ENCODE results near the gene STK17A. TPM values are rescaled to one million over a fixed set of nuclear protein-coding genes. Genes with fewer than 3 reads are reported as not detected.
"Not testable (repeated sequence)": the region's sequence is repeated elsewhere in the genome, so short reads cannot be mapped to it uniquely, and the experiment has no call there.

The STK17A gene
- total and polyA plus RNA-seq, 3 experiments from 2014 or later, result 45.5 to 270 (median 45.8) TPM

DNA sequence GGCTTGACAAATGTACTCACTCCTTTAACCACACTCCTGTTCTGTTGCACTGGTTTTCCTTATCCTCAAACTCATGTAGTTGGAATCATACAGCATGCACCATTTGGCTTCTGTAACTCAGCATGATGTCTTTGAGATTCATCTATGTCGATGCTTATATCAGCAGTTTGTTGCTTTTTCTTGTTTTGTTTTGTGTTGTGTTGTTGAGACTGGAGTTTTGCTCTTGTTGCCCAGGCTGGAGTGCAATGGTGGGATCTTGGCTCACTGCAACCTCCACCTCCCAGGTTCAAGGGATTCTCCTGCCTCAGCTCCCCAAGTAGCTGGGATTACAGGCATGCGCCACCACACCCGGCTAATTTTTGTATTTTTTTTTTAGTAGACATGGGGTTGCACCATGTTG, 44.9 kb downstream of the STK17A start:
- H3K4me1 Mint-ChIP-seq, result peaks cover 0 to 100% (median 91%) of the 10 kb centered on the region in 3 donors
- CTCF ChIA-PET, result interaction anchor here (1.0 to 4.0 kb wide), 2 partner anchors 44 to 72 kb away, joined by 3 to 44 read pairs; partner anchors contain the start of gene STK17A
- not testable (repeated sequence) for H3K27me3 ChIP-seq (ENCODE audit: insufficient read depth, low read length, poor library complexity, severe bottlenecking); H3K4me3 ChIP-seq (ENCODE audit: low read length); H3K27ac ChIP-seq (ENCODE audit: low read depth, low read length); H3K9me3 Mint-ChIP-seq; H3K27me3 Mint-ChIP-seq; H3K9me3 ChIP-seq (ENCODE audit: low read length); DNase-seq
- POLR2A ChIA-PET, result interaction anchor here (0.9 to 1.3 kb wide), 2 partner anchors 21 to 72 kb away, joined by 3 to 6 read pairs; no protein-coding TSS in a partner anchor
- peaks cover 94% of the 10 kb centered on the region for H3K4me1 ChIP-seq (ENCODE audit: insufficient read depth, low read length)
- peaks cover 22 to 87% (median 37%) of the 10 kb centered on the region in 3 donors for H3K36me3 Mint-ChIP-seq
- H3K4me3 Mint-ChIP-seq, result peak overlapping the region in 4 of 7 donors; percentile 3 to 48 (median 26)
- H3K27ac Mint-ChIP-seq, result peak overlapping the region in 7 of 8 donors; percentile 53 to 92 (median 83)
- peaks cover 27% of the 10 kb centered on the region for H3K36me3 ChIP-seq (ENCODE audit: insufficient read depth, low read length)

- no peaks in the 10 kb centered on the region for H3K9me3 ChIP-seq (ENCODE audit: low read length)
- Mint-ChIP-seq H3K9me3 (peaks cover 0 to 2% (median 0%) of the 10 kb centered on the region in 5 donors), H3K36me3 (peaks cover 22 to 89% (median 37%) of the 10 kb centered on the region in 3 donors), H3K4me3 (peak overlapping the region in 3 of 7 donors; percentile 33 to 70 (median 45)), H3K4me1 (peaks cover 0 to 100% (median 91%) of the 10 kb centered on the region in 3 donors), H3K27me3 (peaks cover 0 to 4% of the 10 kb centered on the region in 2 donors), H3K27ac (peak overlapping the region in 7 of 8 donors; percentile 62 to 94 (median 88))
- H3K4me1 ChIP-seq (ENCODE audit: insufficient read depth, low read length), result peaks cover 94% of the 10 kb centered on the region
- no peaks in the 10 kb centered on the region for H3K27me3 ChIP-seq (ENCODE audit: insufficient read depth, low read length, poor library complexity, severe bottlenecking)
- no peak overlapping the region for H3K27ac ChIP-seq (ENCODE audit: low read depth, low read length)
- POLR2A ChIA-PET, result interaction anchor here (0.6 to 1.3 kb wide), 5 partner anchors 17 to 71 kb away, joined by 3 to 6 read pairs (median 3); partner anchors contain the start of gene STK17A
- DNase-seq, result no peak
- H3K4me3 ChIP-seq (ENCODE audit: low read length), result no peak overlapping the region
- H3K36me3 ChIP-seq (ENCODE audit: insufficient read depth, low read length), result peaks cover 27% of the 10 kb centered on the region
- CTCF ChIA-PET, result interaction anchor here (0.7 to 4.0 kb wide), 4 partner anchors 10 to 71 kb away, joined by 3 to 44 read pairs (median 4); partner anchors contain the start of gene STK17A
These were observed 45.5 kb downstream of the STK17A start for GRCh38 chr7:43628431-43628830.

DNA sequence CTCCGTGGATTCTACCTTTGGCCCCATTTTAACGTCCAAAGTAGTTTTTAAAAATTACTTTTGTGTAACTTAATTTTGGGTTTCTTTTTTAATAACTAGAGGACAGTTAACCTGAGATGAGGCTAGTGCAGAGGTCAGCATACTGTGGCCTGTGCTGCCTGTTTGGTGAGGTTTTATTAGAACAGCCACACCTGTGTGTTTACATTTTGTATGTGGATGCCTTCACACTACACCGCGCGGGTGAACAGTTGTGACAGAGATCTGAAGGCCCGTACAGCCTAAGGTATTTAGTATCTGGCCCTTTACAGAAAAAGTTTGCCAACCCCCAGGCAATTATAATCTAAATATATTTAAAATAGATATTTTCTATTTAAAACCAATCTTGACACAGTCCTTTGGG, 46.9 kb downstream of the STK17A start:
- Mint-ChIP-seq H3K4me1 (peaks cover 3 to 100% (median 91%) of the 10 kb centered on the region in 3 donors), H3K9me3 (peaks cover 0 to 2% (median 0%) of the 10 kb centered on the region in 5 donors), H3K4me3 (peak overlapping the region in 6 of 7 donors; percentile 27 to 70 (median 39)), H3K36me3 (peaks cover 31 to 91% (median 34%) of the 10 kb centered on the region in 3 donors), H3K27ac (peak overlapping the region in 7 of 8 donors; percentile 25 to 94 (median 88)), H3K27me3 (peaks cover 0 to 4% of the 10 kb centered on the region in 2 donors)
- ChIA-PET POLR2A (interaction anchor here (0.8 to 1.7 kb wide), 3 partner anchors 10 to 47 kb away, joined by 3 to 6 read pairs (median 5); partner anchors contain the start of gene STK17A), CTCF (interaction anchor here (0.8 to 2.1 kb wide), 5 partner anchors 9 to 70 kb away, joined by 3 to 12 read pairs (median 4); partner anchors contain the start of gene STK17A)
- no peak overlapping the region for H3K4me3 ChIP-seq (ENCODE audit: low read length)
- H3K4me1 ChIP-seq (ENCODE audit: insufficient read depth, low read length), result peaks cover 95% of the 10 kb centered on the region
- no peak for DNase-seq
- no peak overlapping the region for H3K27ac ChIP-seq (ENCODE audit: low read depth, low read length)
- H3K27me3 ChIP-seq (ENCODE audit: insufficient read depth, low read length, poor library complexity, severe bottlenecking), result no peaks in the 10 kb centered on the region
- no peaks in the 10 kb centered on the region for H3K9me3 ChIP-seq (ENCODE audit: low read length)
- H3K36me3 ChIP-seq (ENCODE audit: insufficient read depth, low read length), result peaks cover 17% of the 10 kb centered on the region

GRCh38 chr7:43630482-43630881, 47.6 kb downstream of the STK17A start:
- peaks cover 0 to 3% of the 10 kb centered on the region in 2 donors for H3K27me3 Mint-ChIP-seq
- no peaks in the 10 kb centered on the region for H3K9me3 ChIP-seq (ENCODE audit: low read length)
- DNase-seq, result no peak
- no peaks in the 10 kb centered on the region for H3K27me3 ChIP-seq (ENCODE audit: insufficient read depth, low read length, poor library complexity, severe bottlenecking)
- H3K4me3 Mint-ChIP-seq, result peak overlapping the region in 5 of 7 donors; percentile 29 to 75 (median 66)
- peaks cover 15% of the 10 kb centered on the region for H3K36me3 ChIP-seq (ENCODE audit: insufficient read depth, low read length)
- peaks cover 9 to 100% (median 89%) of the 10 kb centered on the region in 3 donors for H3K4me1 Mint-ChIP-seq
- no peak overlapping the region for H3K27ac ChIP-seq (ENCODE audit: low read depth, low read length)
- peaks cover 0 to under 1% (median 0%) of the 10 kb centered on the region in 5 donors for H3K9me3 Mint-ChIP-seq
- ChIA-PET CTCF (interaction anchor here (0.8 to 2.2 kb wide), 3 partner anchors 19 to 48 kb away, joined by 4 to 12 read pairs (median 6); partner anchors contain the start of gene STK17A), POLR2A (interaction anchor here (0.8 to 1.7 kb wide), 3 partner anchors 10 to 47 kb away, joined by 3 to 6 read pairs (median 5); partner anchors contain the start of gene STK17A)
- H3K4me3 ChIP-seq (ENCODE audit: low read length), result no peak overlapping the region
- peak overlapping the region; percentile 74 to 96 (median 87) for H3K27ac Mint-ChIP-seq
- H3K36me3 Mint-ChIP-seq, result peaks cover 31 to 89% (median 33%) of the 10 kb centered on the region in 3 donors
- H3K4me1 ChIP-seq (ENCODE audit: insufficient read depth, low read length), result peaks cover 93% of the 10 kb centered on the region

DNA sequence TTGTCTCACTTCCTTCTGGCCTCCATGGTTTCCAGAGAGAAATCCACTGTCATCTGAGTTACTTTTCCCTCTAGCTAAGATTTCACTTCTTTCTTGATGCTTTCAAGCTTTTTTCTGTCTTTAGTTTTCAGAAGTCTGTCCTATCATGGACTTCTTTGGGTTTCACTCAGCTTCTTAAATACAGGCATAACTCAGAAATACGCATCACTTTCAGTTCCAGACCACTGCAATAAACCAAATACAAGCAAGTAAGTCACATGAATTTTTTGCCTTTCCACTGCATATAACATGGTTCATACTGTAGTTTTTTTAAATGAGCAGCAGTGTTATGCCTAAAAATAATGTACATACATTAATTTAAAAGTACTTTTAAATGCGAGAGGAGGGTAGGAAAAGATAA, 48.7 kb downstream of the STK17A start:
- ChIA-PET POLR2A (interaction anchor here (0.7 kb wide), 1 partner anchor 12 kb away, joined by 4 read pairs; no protein-coding TSS in a partner anchor), CTCF (interaction anchor here (0.9 to 2.8 kb wide), 5 partner anchors 9 to 68 kb away, joined by 4 to 18 read pairs (median 5); partner anchors contain the start of gene STK17A)
- Histone ChIP-seq H3K27ac (ENCODE audit: low read depth, low read length) (no peak overlapping the region), H3K4me1 (ENCODE audit: insufficient read depth, low read length) (peaks cover 90% of the 10 kb centered on the region), H3K27me3 (ENCODE audit: insufficient read depth, low read length, poor library complexity, severe bottlenecking) (no peaks in the 10 kb centered on the region), H3K9me3 (ENCODE audit: low read length) (no peaks in the 10 kb centered on the region), H3K36me3 (ENCODE audit: insufficient read depth, low read length) (peaks cover 11% of the 10 kb centered on the region), H3K4me3 (ENCODE audit: low read length) (no peak overlapping the region)
- peak in 1 of 5 donors; percentile 54 for DNase-seq
- peaks cover 0 to 1% of the 10 kb centered on the region in 2 donors for H3K27me3 Mint-ChIP-seq
- peak overlapping the region; percentile 74 to 96 (median 89) for H3K27ac Mint-ChIP-seq
- H3K36me3 Mint-ChIP-seq, result peaks cover 27 to 88% (median 31%) of the 10 kb centered on the region in 3 donors
- no peaks in the 10 kb centered on the region for H3K9me3 Mint-ChIP-seq
- H3K4me3 Mint-ChIP-seq, result peak overlapping the region; percentile 12 to 75 (median 57)
- peaks cover 20 to 100% (median 88%) of the 10 kb centered on the region in 3 donors for H3K4me1 Mint-ChIP-seq

- H3K4me3 Mint-ChIP-seq, result peak overlapping the region in 4 of 7 donors; percentile 30 to 75 (median 48)
- no peaks in the 10 kb centered on the region for H3K9me3 Mint-ChIP-seq
- Histone ChIP-seq H3K36me3 (ENCODE audit: insufficient read depth, low read length) (peaks cover 14% of the 10 kb centered on the region), H3K4me3 (ENCODE audit: low read length) (no peak overlapping the region), H3K27ac (ENCODE audit: low read depth, low read length) (no peak overlapping the region), H3K9me3 (ENCODE audit: low read length) (no peaks in the 10 kb centered on the region), H3K4me1 (ENCODE audit: insufficient read depth, low read length) (peaks cover 90% of the 10 kb centered on the region), H3K27me3 (ENCODE audit: insufficient read depth, low read length, poor library complexity, severe bottlenecking) (no peaks in the 10 kb centered on the region)
- H3K27ac Mint-ChIP-seq, result peak overlapping the region; percentile 74 to 96 (median 89)
- POLR2A ChIA-PET, result interaction anchor here (0.6 to 1.1 kb wide), 3 partner anchors 10 to 50 kb away, joined by 3 to 7 read pairs (median 3); partner anchors contain the start of gene STK17A
- DNase-seq, result no peak
- peaks cover 24 to 89% (median 28%) of the 10 kb centered on the region in 3 donors for H3K36me3 Mint-ChIP-seq
- peaks cover 32 to 100% (median 88%) of the 10 kb centered on the region in 3 donors for H3K4me1 Mint-ChIP-seq
- CTCF ChIA-PET, result interaction anchor here (1.2 to 2.8 kb wide), 5 partner anchors 8 to 67 kb away, joined by 3 to 18 read pairs (median 5); partner anchors contain the start of gene STK17A
- peaks cover 0 to 1% of the 10 kb centered on the region in 2 donors for H3K27me3 Mint-ChIP-seq
These were observed 49.8 kb downstream of the STK17A start for GRCh38 chr7:43632746-43633145.

DNA sequence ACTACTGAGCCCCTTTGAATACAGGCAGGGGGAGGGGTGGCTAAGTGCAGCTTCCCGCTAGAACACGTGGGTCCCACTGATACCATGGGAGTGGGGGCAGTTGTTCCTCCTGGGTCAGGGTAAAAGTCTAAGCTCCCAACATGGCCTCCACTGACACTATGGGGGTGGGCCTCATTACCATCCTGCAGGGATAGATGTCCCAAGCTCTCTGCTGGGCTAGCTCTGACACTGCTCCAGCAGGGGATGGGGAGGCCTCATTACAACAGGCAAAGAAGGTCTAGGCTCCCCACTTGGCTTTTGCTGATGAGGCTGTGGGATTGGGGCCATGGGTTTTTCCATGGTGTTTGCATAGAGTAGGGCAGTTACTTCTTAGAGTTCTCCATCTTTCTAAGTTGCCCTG, 51.5 kb downstream of the STK17A start:
- no peak overlapping the region for H3K27ac ChIP-seq (ENCODE audit: low read depth, low read length)
- peaks cover 93% of the 10 kb centered on the region for H3K4me1 ChIP-seq (ENCODE audit: insufficient read depth, low read length)
- H3K36me3 ChIP-seq (ENCODE audit: insufficient read depth, low read length), result peaks cover 19% of the 10 kb centered on the region
- Mint-ChIP-seq H3K4me1 (peaks cover 46 to 99% (median 90%) of the 10 kb centered on the region in 3 donors), H3K27ac (peak overlapping the region; percentile 74 to 93 (median 88)), H3K4me3 (peak overlapping the region in 2 of 7 donors; percentile 26 to 56), H3K9me3 (no peaks in the 10 kb centered on the region), H3K27me3 (peaks cover 0 to 1% of the 10 kb centered on the region in 2 donors), H3K36me3 (peaks cover 23 to 85% (median 24%) of the 10 kb centered on the region in 3 donors)
- POLR2A ChIA-PET, result interaction anchor here (0.6 to 2.6 kb wide), 3 partner anchors 15 to 166 kb away, joined by 3 to 11 read pairs (median 3); no protein-coding TSS in a partner anchor
- H3K9me3 ChIP-seq (ENCODE audit: low read length), result no peaks in the 10 kb centered on the region
- no peaks in the 10 kb centered on the region for H3K27me3 ChIP-seq (ENCODE audit: insufficient read depth, low read length, poor library complexity, severe bottlenecking)
- DNase-seq, result no peak
- H3K4me3 ChIP-seq (ENCODE audit: low read length), result no peak overlapping the region
- CTCF ChIA-PET, result interaction anchor here (1.0 to 2.2 kb wide), 4 partner anchors 47 to 205 kb away, joined by 3 to 14 read pairs (median 4); partner anchors contain the start of gene STK17A
